ENCODE data around the gene EPB41L1.

EPB41L1 gene

GRCh38 chr20:36214684-36215256 is 60.2 kb downstream of the EPB41L1 start:
- peak; percentile 50 for TF ChIP-seq CTCF (IDR thresholded peaks at IDR 0.05)
- H3K4me1 Mint-ChIP-seq = peaks cover 37% of the 10 kb centered on the region
- no peak overlapping the region for H3K4me3 Mint-ChIP-seq
- H3K36me3 Mint-ChIP-seq (ENCODE audit: low read depth) = no peaks in the 10 kb centered on the region
- no peak overlapping the region for H3K27ac Mint-ChIP-seq
- H3K9me3 Mint-ChIP-seq = no peaks in the 10 kb centered on the region
- DNase-seq = no peak
- peaks cover 3% of the 10 kb centered on the region for H3K27me3 Mint-ChIP-seq (ENCODE audit: low read depth, poor library complexity)

- Mint-ChIP-seq H3K27me3 (ENCODE audit: low read depth, poor library complexity) (peaks cover 3% of the 10 kb centered on the region), H3K27ac (no peak overlapping the region), H3K4me1 (peaks cover 27% of the 10 kb centered on the region), H3K36me3 (ENCODE audit: low read depth) (no peaks in the 10 kb centered on the region), H3K4me3 (no peak overlapping the region), H3K9me3 (no peaks in the 10 kb centered on the region)
- DNase-seq = no peak
- TF ChIP-seq CTCF (IDR thresholded peaks at IDR 0.05) = no peak
Measured at GRCh38 chr20:36215778-36216177, 61.2 kb downstream of the EPB41L1 start.

GRCh38 chr20:36216314-36217025 is 61.9 kb downstream of the EPB41L1 start:
- H3K27me3 Mint-ChIP-seq (ENCODE audit: low read depth, poor library complexity) = peaks cover 3% of the 10 kb centered on the region
- no peaks in the 10 kb centered on the region for H3K36me3 Mint-ChIP-seq (ENCODE audit: low read depth)
- TF ChIP-seq CTCF (IDR thresholded peaks at IDR 0.05) = no peak
- H3K4me1 Mint-ChIP-seq = peaks cover 25% of the 10 kb centered on the region
- no peak overlapping the region for H3K27ac Mint-ChIP-seq
- H3K4me3 Mint-ChIP-seq = no peak overlapping the region
- no peaks in the 10 kb centered on the region for H3K9me3 Mint-ChIP-seq
- DNase-seq = no peak

- DNase-seq = no peak
- no peaks in the 10 kb centered on the region for H3K27me3 Mint-ChIP-seq (ENCODE audit: low read depth, poor library complexity)
- peak; percentile 13 for TF ChIP-seq CTCF (IDR thresholded peaks at IDR 0.05)
- no peak overlapping the region for H3K4me3 Mint-ChIP-seq
- no peak overlapping the region for H3K27ac Mint-ChIP-seq
- peaks cover 17% of the 10 kb centered on the region for H3K4me1 Mint-ChIP-seq
- H3K36me3 Mint-ChIP-seq (ENCODE audit: low read depth) = no peaks in the 10 kb centered on the region
- no peaks in the 10 kb centered on the region for H3K9me3 Mint-ChIP-seq
Measured at GRCh38 chr20:36217226-36217625, 62.7 kb downstream of the EPB41L1 start.

- Mint-ChIP-seq H3K27ac (no peak overlapping the region), H3K9me3 (no peaks in the 10 kb centered on the region), H3K27me3 (ENCODE audit: low read depth, poor library complexity) (peaks cover 6% of the 10 kb centered on the region), H3K4me1 (peaks cover 15% of the 10 kb centered on the region), H3K4me3 (no peak overlapping the region), H3K36me3 (ENCODE audit: low read depth) (no peaks in the 10 kb centered on the region)
- DNase-seq = no peak
- TF ChIP-seq CTCF (IDR thresholded peaks at IDR 0.05) = no peak
Measured at GRCh38 chr20:36218380-36219064, 64.0 kb downstream of the EPB41L1 start.

All from nephron progenitor cell (in vitro differentiated cells).